B cell (primary cell): ENCODE results near the gene HMGCL.

Experiments
- CTCF ChIP-seq: fragments of 200-600 bp; IDR thresholded peaks from one replicate; pipeline ENCODE4 v1.8.0; 2022; ENCODE audit warnings: antibody characterized with exemption, mild to moderate bottlenecking
- EZH2 ChIP-seq: IDR thresholded peaks from 2 replicates; pipeline ENCODE4 v1.6.1; 2012; ENCODE audit warnings: borderline replicate concordance, low read depth, mild to moderate bottlenecking, moderate library complexity, low read length; ENCODE audit not compliant: insufficient read depth, poor library complexity, severe bottlenecking

- TF ChIP-seq CTCF: no peak
- no peak for TF ChIP-seq EZH2
Observed at GRCh38 chr1:23788695-23789094, 36.5 kb downstream of the HMGCL start.
